ENCODE data around the gene KISS1. TPM values are rescaled to one million over a fixed set of nuclear protein-coding genes. Genes with fewer than 3 reads are reported as not detected.
A peak's percentile ranks its signal among the peaks of the same experiment; 100 is the strongest.

The KISS1 gene
- polyA plus RNA-seq, 1 of the 3 experiments (the other 2 are of a cell fraction) = 0.10 TPM

- peak overlapping the region; percentile 76 for H3K9ac ChIP-seq
- TF ChIP-seq, protein P1, sequence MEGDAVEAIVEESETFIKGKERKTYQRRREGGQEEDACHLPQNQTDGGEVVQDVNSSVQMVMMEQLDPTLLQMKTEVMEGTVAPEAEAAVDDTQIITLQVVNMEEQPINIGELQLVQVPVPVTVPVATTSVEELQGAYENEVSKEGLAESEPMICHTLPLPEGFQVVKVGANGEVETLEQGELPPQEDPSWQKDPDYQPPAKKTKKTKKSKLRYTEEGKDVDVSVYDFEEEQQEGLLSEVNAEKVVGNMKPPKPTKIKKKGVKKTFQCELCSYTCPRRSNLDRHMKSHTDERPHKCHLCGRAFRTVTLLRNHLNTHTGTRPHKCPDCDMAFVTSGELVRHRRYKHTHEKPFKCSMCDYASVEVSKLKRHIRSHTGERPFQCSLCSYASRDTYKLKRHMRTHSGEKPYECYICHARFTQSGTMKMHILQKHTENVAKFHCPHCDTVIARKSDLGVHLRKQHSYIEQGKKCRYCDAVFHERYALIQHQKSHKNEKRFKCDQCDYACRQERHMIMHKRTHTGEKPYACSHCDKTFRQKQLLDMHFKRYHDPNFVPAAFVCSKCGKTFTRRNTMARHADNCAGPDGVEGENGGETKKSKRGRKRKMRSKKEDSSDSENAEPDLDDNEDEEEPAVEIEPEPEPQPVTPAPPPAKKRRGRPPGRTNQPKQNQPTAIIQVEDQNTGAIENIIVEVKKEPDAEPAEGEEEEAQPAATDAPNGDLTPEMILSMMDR (IDR thresholded peaks at IDR 0.05) = no peak
- TF ChIP-seq RAD21 (IDR thresholded peaks at IDR 0.05; ENCODE audit: low read length) (no peak), MXI1 (IDR thresholded peaks at IDR 0.05; ENCODE audit: low read depth, low read length) (no peak), TCF12 (IDR thresholded peaks at IDR 0.05) (no peak), RXRA (IDR thresholded peaks at IDR 0.05; ENCODE audit: borderline replicate concordance, low read depth) (no peak), RFX5 (IDR thresholded peaks at IDR 0.05; ENCODE audit: low read length) (no peak), NRF1 (IDR thresholded peaks at IDR 0.05; ENCODE audit: low read depth, low read length) (no peak)
- TF ChIP-seq, protein P2, sequence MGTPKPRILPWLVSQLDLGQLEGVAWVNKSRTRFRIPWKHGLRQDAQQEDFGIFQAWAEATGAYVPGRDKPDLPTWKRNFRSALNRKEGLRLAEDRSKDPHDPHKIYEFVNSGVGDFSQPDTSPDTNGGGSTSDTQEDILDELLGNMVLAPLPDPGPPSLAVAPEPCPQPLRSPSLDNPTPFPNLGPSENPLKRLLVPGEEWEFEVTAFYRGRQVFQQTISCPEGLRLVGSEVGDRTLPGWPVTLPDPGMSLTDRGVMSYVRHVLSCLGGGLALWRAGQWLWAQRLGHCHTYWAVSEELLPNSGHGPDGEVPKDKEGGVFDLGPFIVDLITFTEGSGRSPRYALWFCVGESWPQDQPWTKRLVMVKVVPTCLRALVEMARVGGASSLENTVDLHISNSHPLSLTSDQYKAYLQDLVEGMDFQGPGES (IDR thresholded peaks at IDR 0.05; ENCODE audit: low read depth, low read length) = no peak
- TF ChIP-seq, protein P3, sequence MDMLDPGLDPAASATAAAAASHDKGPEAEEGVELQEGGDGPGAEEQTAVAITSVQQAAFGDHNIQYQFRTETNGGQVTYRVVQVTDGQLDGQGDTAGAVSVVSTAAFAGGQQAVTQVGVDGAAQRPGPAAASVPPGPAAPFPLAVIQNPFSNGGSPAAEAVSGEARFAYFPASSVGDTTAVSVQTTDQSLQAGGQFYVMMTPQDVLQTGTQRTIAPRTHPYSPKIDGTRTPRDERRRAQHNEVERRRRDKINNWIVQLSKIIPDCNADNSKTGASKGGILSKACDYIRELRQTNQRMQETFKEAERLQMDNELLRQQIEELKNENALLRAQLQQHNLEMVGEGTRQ (IDR thresholded peaks at IDR 0.05; ENCODE audit: borderline replicate concordance, low read depth, low read length) = no peak
- H2AFZ ChIP-seq (ENCODE audit: low read depth) = peak overlapping the region; percentile 96
These were observed 43.8 kb downstream of the KISS1 start for GRCh38 chr1:204152310-204153044.

More at GRCh38 chr1:204152310-204153044, 43.8 kb downstream of the KISS1 start:
- peak overlapping the region; percentile 72 to 89 for H3K4me3 ChIP-seq (ENCODE audit: low read depth in 2 of 2, low read length in 1 of 2)
- POLR2A ChIA-PET = interaction anchor here (0.6 to 2.3 kb wide), 5 partner anchors 22 to 227 kb away, joined by 3 to 25 read pairs (median 3); partner anchors contain the start of gene SOX13
- DNase-seq = no peak
- no peaks in the 10 kb centered on the region; the same call in 1 of the 2 replicates for H3K27me3 ChIP-seq (ENCODE audit: insufficient read depth)
- no peaks in the 10 kb centered on the region for H3K9me3 ChIP-seq
- H3K27ac ChIP-seq (ENCODE audit: low read depth in 2 of 2, low read length in 1 of 2) = peak overlapping the region in 1 of 2 experiments; percentile 72; a peak in 1 of 4 replicates
- 66% methylated on average over 15 of the region's 25 CpGs for WGBS (ENCODE audit: low lambda C conversion rate)
- H3K4me1 ChIP-seq (ENCODE audit: control insufficient read depth in 1 of 2, insufficient read depth in 2 of 2, low read depth in 1 of 2, low read length in 1 of 2) = peaks cover 3 to 19% of the 10 kb centered on the region in 2 experiments; a peak in 1 of 4 replicates
- H4K20me1 ChIP-seq (ENCODE audit: insufficient read depth) = no peaks in the 10 kb centered on the region
- H3K9me2 ChIP-seq = no peaks in the 10 kb centered on the region
- no peaks in the 10 kb centered on the region for H3F3A ChIP-seq (replicated peaks; ENCODE audit: insufficient read depth)
- peak overlapping the region; percentile 83 for H3K4me2 ChIP-seq
- H3K36me3 ChIP-seq (replicated peaks in 1 of 2; ENCODE audit: control insufficient read depth in 1 of 2, insufficient read depth in 2 of 2, low read length in 1 of 2) = no peaks in the 10 kb centered on the region
- CTCF ChIA-PET = interaction anchor here (0.9 to 7.2 kb wide), 13 partner anchors 8 to 292 kb away, joined by 3 to 51 read pairs (median 6); partner anchors contain the start of gene PLEKHA6
- H3K79me2 ChIP-seq (ENCODE audit: insufficient read depth) = no peaks in the 10 kb centered on the region

Data from SK-N-SH (cell line).